Caco-2 (cell line): ENCODE measurements around the gene AQP12A. TPM values are rescaled to one million over a fixed set of nuclear protein-coding genes. Genes with fewer than 3 reads are reported as not detected.
"Not testable (repeated sequence)": the region's sequence is repeated elsewhere in the genome, so short reads cannot be mapped to it uniquely, and the experiment has no call there.

ENCODE experiments used
- BruUV-seq: library from RNA; stranded (reverse); fragments of 400-500 nt; replicated peaks from 2 replicates; lab custom pipeline; 2021; lab: Mats Ljungman, UMichigan
- CTCF ChIA-PET: fragments of 300-600 bp; sonication (Branson Sonifier 250); formaldehyde crosslinking; loops from one replicate; lab custom pipeline; 2022; ENCODE audit warnings: antibody characterized with exemption; lab: Charles Lee
- POLR2A ChIA-PET: fragments of 300-600 bp; sonication (Branson Sonifier 250); formaldehyde crosslinking; loops from one replicate; lab custom pipeline; 2022; ENCODE audit warnings: antibody characterized with exemption; lab: Charles Lee
- DNase-seq, 2 experiments: peaks; one replicate each; pipeline versions ENCODE4 v3.0.0 to v3.0.0-alpha.2; 2020 to 2022
- H3K27me3 ChIP-seq: replicated peaks from 2 replicates; pipeline ENCODE4 v1.6.0; 2011; ENCODE audit warnings: low read length; ENCODE audit not compliant: control insufficient read depth, insufficient read depth
- H3K36me3 ChIP-seq: 2 replicates; pipeline ENCODE4 v1.5.1; 2011; ENCODE audit warnings: low read length; ENCODE audit not compliant: control insufficient read depth, insufficient read depth
- H3K4me1 ChIP-seq: fragments of 250-450 bp; sonication (Bioruptor Pico); 2 replicates; pipeline ENCODE4 v1.5.1; 2020; ENCODE audit warnings: mild to moderate bottlenecking
- H3K4me3 ChIP-seq: 2 replicates; pipeline ENCODE4 v1.5.1; 2011; ENCODE audit warnings: low read depth, mild to moderate bottlenecking, control low read depth, low read length
- H3K9me3 ChIP-seq: fragments of 250-450 bp; sonication (Bioruptor Pico); 2 replicates; pipeline ENCODE4 v1.5.1; 2020; ENCODE audit warnings: mild to moderate bottlenecking, moderate library complexity
- H3K27ac Mint-ChIP-seq: one replicate; pipeline ENCODE4 v1.8.0; 2022; ENCODE audit warnings: mixed read lengths; ENCODE audit not compliant: unreplicated experiment
- H3K27me3 Mint-ChIP-seq: one replicate; pipeline ENCODE4 v1.8.0; 2022; ENCODE audit warnings: mixed read lengths; ENCODE audit not compliant: insufficient read depth, unreplicated experiment
- H3K36me3 Mint-ChIP-seq: one replicate; pipeline ENCODE4 v1.8.0; 2022; ENCODE audit warnings: mild to moderate bottlenecking, mixed read lengths; ENCODE audit not compliant: insufficient read depth, unreplicated experiment
- H3K4me1 Mint-ChIP-seq: one replicate; pipeline ENCODE4 v1.8.0; 2022; ENCODE audit warnings: low read depth, mixed read lengths; ENCODE audit not compliant: unreplicated experiment
- H3K4me3 Mint-ChIP-seq: one replicate; pipeline ENCODE4 v1.8.0; 2022; ENCODE audit warnings: mild to moderate bottlenecking, moderate library complexity, mixed read lengths; ENCODE audit not compliant: unreplicated experiment
- H3K9me3 Mint-ChIP-seq: one replicate; pipeline ENCODE4 v1.8.0; 2022; ENCODE audit warnings: mixed read lengths; ENCODE audit not compliant: unreplicated experiment
- intact Hi-C: fragments of 100-400 bp; cut with micrococcal nuclease; formaldehyde crosslinking; loops from one replicate; pipeline ENCODE4 v1.10.0; 2022; ENCODE audit not compliant: unreplicated experiment
- total RNA-seq: library from RNA; stranded (reverse); gene quantifications from 2 replicates; pipeline ENCODE4 v1.2.3, GENCODE V29; 2022
- TF ChIP-seq, protein P1 (sequence below), 2 experiments: fragments of 200-600 bp in 1 of 2; IDR thresholded peaks; 1 replicate in 1 of 2; 2 replicates in 1 of 2; pipeline versions ENCODE4 v1.5.1 to v1.8.0; 2011 to 2022; ENCODE audit warnings: antibody characterized with exemption in 1 of 2, control low read depth in 1 of 2, inconsistent platforms in 1 of 2, low read depth in 1 of 2, low read length in 1 of 2, mild to moderate bottlenecking in 1 of 2, moderate library complexity in 1 of 2; ENCODE audit not compliant: insufficient read depth in 1 of 2, severe bottlenecking in 1 of 2, unreplicated experiment in 1 of 2

Gene AQP12A
- total RNA-seq, 1 experiment from 2014 or later, result not detected

DNA sequence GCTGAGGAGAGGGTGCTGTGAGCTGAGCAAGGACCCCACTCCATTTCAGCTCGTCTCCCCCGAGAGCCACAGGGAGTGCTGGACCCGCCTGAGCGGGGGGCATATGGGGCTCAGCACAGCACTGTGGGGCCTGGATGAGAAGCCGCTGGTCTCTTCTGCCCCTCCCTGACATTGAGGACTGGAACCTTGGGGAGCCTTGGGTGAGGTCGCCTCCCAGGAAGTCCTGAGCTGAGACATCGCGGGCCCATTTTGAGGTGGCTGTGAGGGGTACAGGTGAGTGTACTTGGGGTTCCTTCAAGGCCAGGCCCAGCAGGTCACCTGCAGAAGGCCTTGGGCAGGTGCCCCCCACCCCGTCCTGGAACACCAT is 3.1 kb upstream of the AQP12A start:
- H3K4me1 Mint-ChIP-seq, result no peaks in the 10 kb centered on the region
- BruUV-seq, result no TSS peak
- TF ChIP-seq, protein P1, sequence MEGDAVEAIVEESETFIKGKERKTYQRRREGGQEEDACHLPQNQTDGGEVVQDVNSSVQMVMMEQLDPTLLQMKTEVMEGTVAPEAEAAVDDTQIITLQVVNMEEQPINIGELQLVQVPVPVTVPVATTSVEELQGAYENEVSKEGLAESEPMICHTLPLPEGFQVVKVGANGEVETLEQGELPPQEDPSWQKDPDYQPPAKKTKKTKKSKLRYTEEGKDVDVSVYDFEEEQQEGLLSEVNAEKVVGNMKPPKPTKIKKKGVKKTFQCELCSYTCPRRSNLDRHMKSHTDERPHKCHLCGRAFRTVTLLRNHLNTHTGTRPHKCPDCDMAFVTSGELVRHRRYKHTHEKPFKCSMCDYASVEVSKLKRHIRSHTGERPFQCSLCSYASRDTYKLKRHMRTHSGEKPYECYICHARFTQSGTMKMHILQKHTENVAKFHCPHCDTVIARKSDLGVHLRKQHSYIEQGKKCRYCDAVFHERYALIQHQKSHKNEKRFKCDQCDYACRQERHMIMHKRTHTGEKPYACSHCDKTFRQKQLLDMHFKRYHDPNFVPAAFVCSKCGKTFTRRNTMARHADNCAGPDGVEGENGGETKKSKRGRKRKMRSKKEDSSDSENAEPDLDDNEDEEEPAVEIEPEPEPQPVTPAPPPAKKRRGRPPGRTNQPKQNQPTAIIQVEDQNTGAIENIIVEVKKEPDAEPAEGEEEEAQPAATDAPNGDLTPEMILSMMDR (IDR thresholded peaks at IDR 0.05; ENCODE audit: insufficient read depth in 1 of 2, low read depth in 1 of 2, low read length in 1 of 2, severe bottlenecking in 1 of 2, unreplicated experiment in 1 of 2), result no peak
- CTCF ChIA-PET, result no interaction called here
- intact Hi-C loops, result no loop called here
- no peak overlapping the region for H3K4me3 Mint-ChIP-seq
- POLR2A ChIA-PET, result no interaction called here
- H3K27me3 ChIP-seq, result no peaks in the 10 kb centered on the region
- no peaks in the 10 kb centered on the region for H3K36me3 Mint-ChIP-seq
- no peaks in the 10 kb centered on the region for H3K9me3 ChIP-seq
- no peaks in the 10 kb centered on the region for H3K36me3 ChIP-seq
- peaks cover 9% of the 10 kb centered on the region; the same call in 1 of the 2 replicates for H3K4me1 ChIP-seq
- DNase-seq, result no peak
- no peaks in the 10 kb centered on the region for H3K27me3 Mint-ChIP-seq
- H3K9me3 Mint-ChIP-seq, result no peaks in the 10 kb centered on the region
- no peak overlapping the region for H3K27ac Mint-ChIP-seq
- H3K4me3 ChIP-seq, result no peak overlapping the region

- no peaks in the 10 kb centered on the region for H3K4me1 Mint-ChIP-seq
- TF ChIP-seq, protein P1 (IDR thresholded peaks at IDR 0.05; ENCODE audit: insufficient read depth in 1 of 2, low read depth in 1 of 2, low read length in 1 of 2, severe bottlenecking in 1 of 2, unreplicated experiment in 1 of 2), result no peak
- Histone ChIP-seq H3K4me1 (peaks cover 9% of the 10 kb centered on the region; the same call in 1 of the 2 replicates), H3K4me3 (no peak overlapping the region), H3K36me3 (no peaks in the 10 kb centered on the region), H3K27me3 (no peaks in the 10 kb centered on the region), H3K9me3 (no peaks in the 10 kb centered on the region)
- BruUV-seq, result no TSS peak
- H3K4me3 Mint-ChIP-seq, result no peak overlapping the region
- H3K27me3 Mint-ChIP-seq, result no peaks in the 10 kb centered on the region
- intact Hi-C loops, result no loop called here
- ChIA-PET POLR2A (no interaction called here), CTCF (no interaction called here)
- no peak overlapping the region for H3K27ac Mint-ChIP-seq
- no peak for DNase-seq
- H3K9me3 Mint-ChIP-seq, result no peaks in the 10 kb centered on the region
- no peaks in the 10 kb centered on the region for H3K36me3 Mint-ChIP-seq
Observed at GRCh38 chr2:240689975-240690374, 1.7 kb upstream of the AQP12A start.

- POLR2A ChIA-PET, BruUV-seq, H3K27me3 ChIP-seq, H3K9me3 ChIP-seq, intact Hi-C loops, H3K27ac Mint-ChIP-seq, H3K4me1 ChIP-seq, H3K4me3 Mint-ChIP-seq, H3K27me3 Mint-ChIP-seq, H3K9me3 Mint-ChIP-seq, H3K36me3 Mint-ChIP-seq, H3K4me3 ChIP-seq, H3K4me1 Mint-ChIP-seq, DNase-seq, H3K36me3 ChIP-seq, CTCF ChIA-PET: not testable (repeated sequence)
Observed at GRCh38 chr2:240690421-240691074, 1.1 kb upstream of the AQP12A start.

- H3K27me3 ChIP-seq, DNase-seq, H3K4me1 ChIP-seq, H3K27me3 Mint-ChIP-seq, BruUV-seq, H3K9me3 Mint-ChIP-seq, H3K27ac Mint-ChIP-seq, H3K9me3 ChIP-seq, H3K4me1 Mint-ChIP-seq, POLR2A ChIA-PET, H3K4me3 Mint-ChIP-seq, H3K36me3 ChIP-seq, H3K4me3 ChIP-seq, H3K36me3 Mint-ChIP-seq, intact Hi-C loops: not testable (repeated sequence)
- CTCF ChIA-PET, result interaction anchor here (0.6 kb wide), 1 partner anchor 50 kb away, joined by 4 read pairs; no protein-coding TSS in a partner anchor
Observed at GRCh38 chr2:240691075-240691427, 615 bp upstream of the AQP12A start.

GRCh38 chr2:240692583-240693561 is 1.2 kb downstream of the AQP12A start:
- H3K27me3 ChIP-seq, H3K4me1 Mint-ChIP-seq, H3K27me3 Mint-ChIP-seq, H3K4me3 ChIP-seq, intact Hi-C loops, H3K36me3 ChIP-seq, DNase-seq, POLR2A ChIA-PET, H3K9me3 ChIP-seq, H3K4me3 Mint-ChIP-seq, H3K36me3 Mint-ChIP-seq, H3K4me1 ChIP-seq, H3K9me3 Mint-ChIP-seq, H3K27ac Mint-ChIP-seq, BruUV-seq, CTCF ChIA-PET: not testable (repeated sequence)
